GM13976 (cell line): ENCODE data around the gene UGT1A5.
"Not testable (repeated sequence)": the region's sequence is repeated elsewhere in the genome, so short reads cannot be mapped to it uniquely, and the experiment has no call there.

Source experiments
- DNase-seq: peaks from one replicate; pipeline ENCODE4 v3.0.0; 2012; ENCODE audit warnings: low spot score
- in situ Hi-C: fragments of 300-500 bp; cut with MboI; formaldehyde crosslinking; loops from one replicate; pipeline ENCODE4 v1.12.0; 2022; ENCODE audit warnings: low sequenced_read_pairs, mixed read lengths, inconsistent platforms; ENCODE audit not compliant: unreplicated experiment
- TF ChIP-seq, protein P1 (sequence below): IDR thresholded peaks from 2 replicates; pipeline ENCODE4 v1.5.1; 2012; ENCODE audit warnings: borderline replicate concordance, mild to moderate bottlenecking; ENCODE audit not compliant: insufficient read depth; ENCODE audit errors: extremely low read depth, missing control alignments, control extremely low read depth

The UGT1A5 gene

DNA sequence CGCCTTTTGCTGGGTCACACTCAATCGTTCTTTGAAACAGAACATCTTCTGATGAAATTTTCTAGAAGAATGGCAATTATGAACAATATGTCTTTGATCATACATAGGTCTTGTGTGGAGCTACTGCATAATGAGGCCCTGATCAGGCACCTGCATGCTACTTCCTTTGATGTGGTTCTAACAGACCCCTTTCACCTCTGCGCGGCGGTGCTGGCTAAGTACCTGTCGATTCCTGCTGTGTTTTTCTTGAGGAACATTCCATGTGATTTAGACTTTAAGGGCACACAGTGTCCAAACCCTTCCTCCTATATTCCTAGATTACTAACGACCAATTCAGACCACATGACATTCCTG lies 532 bp downstream of the UGT1A5 start:
- in situ Hi-C loops: loop anchor here (25.0 kb wide), 2 partner anchors 251 to 426 kb away; no protein-coding TSS in a partner anchor
- TF ChIP-seq, protein P1, sequence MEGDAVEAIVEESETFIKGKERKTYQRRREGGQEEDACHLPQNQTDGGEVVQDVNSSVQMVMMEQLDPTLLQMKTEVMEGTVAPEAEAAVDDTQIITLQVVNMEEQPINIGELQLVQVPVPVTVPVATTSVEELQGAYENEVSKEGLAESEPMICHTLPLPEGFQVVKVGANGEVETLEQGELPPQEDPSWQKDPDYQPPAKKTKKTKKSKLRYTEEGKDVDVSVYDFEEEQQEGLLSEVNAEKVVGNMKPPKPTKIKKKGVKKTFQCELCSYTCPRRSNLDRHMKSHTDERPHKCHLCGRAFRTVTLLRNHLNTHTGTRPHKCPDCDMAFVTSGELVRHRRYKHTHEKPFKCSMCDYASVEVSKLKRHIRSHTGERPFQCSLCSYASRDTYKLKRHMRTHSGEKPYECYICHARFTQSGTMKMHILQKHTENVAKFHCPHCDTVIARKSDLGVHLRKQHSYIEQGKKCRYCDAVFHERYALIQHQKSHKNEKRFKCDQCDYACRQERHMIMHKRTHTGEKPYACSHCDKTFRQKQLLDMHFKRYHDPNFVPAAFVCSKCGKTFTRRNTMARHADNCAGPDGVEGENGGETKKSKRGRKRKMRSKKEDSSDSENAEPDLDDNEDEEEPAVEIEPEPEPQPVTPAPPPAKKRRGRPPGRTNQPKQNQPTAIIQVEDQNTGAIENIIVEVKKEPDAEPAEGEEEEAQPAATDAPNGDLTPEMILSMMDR: no peak
- DNase-seq: no peak

DNA sequence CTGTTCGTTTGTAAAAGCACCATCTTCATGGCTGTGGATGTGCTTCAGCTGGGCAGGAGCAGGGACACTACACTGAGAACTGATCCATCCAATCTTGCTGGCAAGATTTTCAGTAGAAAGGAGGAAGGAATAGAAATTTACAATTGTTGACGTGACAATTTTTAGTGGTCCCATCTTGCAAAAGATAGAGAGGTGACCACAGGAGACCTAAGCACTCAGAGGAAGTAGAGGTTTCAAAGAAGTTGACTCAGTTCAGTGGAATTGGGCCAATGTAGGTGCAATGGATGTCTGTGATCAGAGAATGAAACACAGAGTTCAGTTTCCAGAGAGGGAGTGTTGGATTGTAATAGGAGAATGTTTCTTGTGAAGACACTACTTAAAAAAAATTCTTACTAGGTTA lies 1.4 kb downstream of the UGT1A5 start:
- TF ChIP-seq, protein P1: no peak
- no peak for DNase-seq
- in situ Hi-C loops: loop anchor here (25.0 kb wide), 2 partner anchors 252 to 427 kb away; no protein-coding TSS in a partner anchor

DNA sequence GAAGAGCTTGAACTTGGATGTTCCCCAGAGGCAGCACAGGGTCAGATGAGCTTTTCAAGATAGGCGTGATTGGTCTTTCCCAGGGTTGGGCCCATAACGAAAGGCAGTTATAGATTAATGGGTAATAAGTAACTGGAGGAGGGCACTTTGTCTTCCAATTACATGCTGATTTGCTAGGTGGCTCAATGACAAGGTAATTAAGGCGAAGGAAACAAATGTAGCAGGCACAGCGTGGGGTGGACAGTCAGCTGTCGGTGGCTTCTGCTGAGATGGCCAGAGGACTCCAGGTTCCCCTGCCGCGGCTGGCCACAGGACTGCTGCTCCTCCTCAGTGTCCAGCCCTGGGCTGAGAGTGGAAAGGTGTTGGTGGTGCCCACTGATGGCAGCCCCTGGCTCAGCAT lies 5.8 kb downstream of the UGT1A5 start, which contains the start of gene UGT1A4:
Gene UGT1A4 (plus strand): TSS at position 185 of the 400 bp plus-strand sequence. CDS start 85 bp downstream, at position 270.
- TF ChIP-seq, protein P1: no peak
- no peak for DNase-seq
- in situ Hi-C loops: loop anchor here (25.0 kb wide), 2 partner anchors 256 to 431 kb away; no protein-coding TSS in a partner anchor

DNA sequence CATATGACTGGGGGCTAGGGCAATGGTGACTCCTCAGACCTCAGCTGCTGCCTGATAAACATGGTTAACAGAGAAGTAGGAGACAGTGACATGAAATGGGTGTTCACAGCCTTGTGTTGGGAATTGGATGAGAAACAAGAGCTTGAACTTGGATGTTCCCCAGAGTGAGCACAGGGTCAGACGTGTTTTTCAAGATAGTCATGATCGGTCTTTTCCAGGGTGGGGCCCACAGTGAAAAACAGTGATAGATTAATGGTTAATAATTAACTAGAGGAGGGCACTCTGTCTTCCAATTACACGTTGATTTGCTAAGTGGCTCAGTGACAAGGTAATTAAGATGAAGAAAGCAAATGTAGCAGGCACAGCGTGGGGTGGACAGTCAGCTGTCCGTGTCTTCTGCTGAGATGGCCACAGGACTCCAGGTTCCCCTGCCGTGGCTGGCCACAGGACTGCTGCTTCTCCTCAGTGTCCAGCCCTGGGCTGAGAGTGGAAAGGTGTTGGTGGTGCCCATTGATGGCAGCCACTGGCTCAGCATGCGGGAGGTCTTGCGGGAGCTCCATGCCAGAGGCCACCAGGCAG lies 16.1 kb downstream of the UGT1A5 start, which contains the start of gene UGT1A3:
Gene UGT1A3 (plus strand): TSS at position 320 of the 579 bp plus-strand sequence. CDS start 85 bp downstream, at position 405.
- in situ Hi-C loops: no loop called here
- TF ChIP-seq, protein P1: no peak
- no peak for DNase-seq

DNA sequence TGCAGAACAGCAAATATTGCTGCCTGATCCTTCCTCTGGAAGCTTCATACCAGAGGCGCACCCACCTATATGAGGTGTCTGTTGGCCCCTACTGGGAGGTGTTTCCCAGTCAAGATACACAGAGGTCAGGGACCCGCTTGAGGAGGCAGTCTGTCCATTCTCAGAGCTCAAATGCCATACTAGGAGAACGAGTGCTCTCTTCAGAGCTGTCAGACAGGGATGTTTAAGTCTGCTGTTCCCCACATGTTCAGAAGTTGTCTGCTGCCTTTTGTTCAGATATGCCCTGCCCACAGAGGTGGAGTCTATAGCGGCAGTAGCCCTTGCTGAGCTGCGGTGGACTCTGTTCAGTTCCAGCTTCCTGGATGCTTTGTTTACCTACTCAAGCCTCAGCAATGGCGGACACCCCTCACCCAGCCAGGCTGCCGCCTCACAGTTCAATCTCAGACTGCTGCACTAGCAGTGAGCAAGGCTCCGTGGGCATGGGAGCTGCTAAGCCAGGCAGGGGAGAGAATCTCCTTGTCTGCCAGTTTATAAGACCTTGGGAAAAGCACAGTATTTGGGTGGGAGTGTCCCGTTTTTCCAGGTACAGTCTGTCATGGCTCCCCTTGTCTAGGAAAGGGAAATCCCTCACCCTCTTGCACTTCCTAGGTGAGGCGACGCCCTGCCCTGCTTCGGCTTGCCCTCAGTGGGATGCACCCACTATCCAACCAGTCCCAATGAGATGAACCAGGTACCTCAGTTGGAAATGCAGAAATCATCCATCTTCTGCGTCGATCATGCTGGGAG lies 24.4 kb downstream of the UGT1A5 start:
- DNase-seq, in situ Hi-C loops: not testable (repeated sequence)

DNA sequence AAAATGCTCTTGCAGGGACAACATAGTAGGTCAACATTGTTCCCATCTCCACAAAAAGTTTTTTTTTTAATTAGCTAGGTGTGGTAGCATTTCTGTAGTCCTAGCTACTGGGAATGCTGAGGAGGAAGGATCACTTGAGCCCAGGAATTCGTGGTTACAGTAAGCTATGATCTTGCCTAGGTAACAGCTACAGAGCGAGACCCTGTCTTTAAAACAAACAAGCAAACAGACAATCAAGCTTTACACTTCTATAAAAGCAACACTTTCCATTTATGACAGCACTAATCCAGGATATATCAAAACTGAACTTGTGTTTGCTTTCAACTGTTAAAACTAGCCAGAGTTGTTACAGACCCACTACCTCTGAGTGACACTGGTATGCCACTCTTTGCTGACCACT lies 28.2 kb downstream of the UGT1A5 start:
- in situ Hi-C loops: no loop called here
- TF ChIP-seq, protein P1: no peak
- DNase-seq: no peak
